GM19328 (cell line): ENCODE measurements around the gene MFSD6.
"Not testable (repeated sequence)": the region's sequence is repeated elsewhere in the genome, so short reads cannot be mapped to it uniquely, and the experiment has no call there.

Experiments used
- ATAC-seq: cut with Tn5 transposase; IDR thresholded peaks from one replicate; pipeline ENCODE4 v1.9.1; 2021; ENCODE audit warnings: mild to moderate bottlenecking, moderate library complexity; ENCODE audit not compliant: unreplicated experiment

MFSD6 gene

GRCh38 chr2:190404487-190404886 lies 3.7 kb upstream of the MFSD6 start:
- ATAC-seq = no peak

- ATAC-seq = no peak
Observed at GRCh38 chr2:190405070-190405469, 3.1 kb upstream of the MFSD6 start.

DNA sequence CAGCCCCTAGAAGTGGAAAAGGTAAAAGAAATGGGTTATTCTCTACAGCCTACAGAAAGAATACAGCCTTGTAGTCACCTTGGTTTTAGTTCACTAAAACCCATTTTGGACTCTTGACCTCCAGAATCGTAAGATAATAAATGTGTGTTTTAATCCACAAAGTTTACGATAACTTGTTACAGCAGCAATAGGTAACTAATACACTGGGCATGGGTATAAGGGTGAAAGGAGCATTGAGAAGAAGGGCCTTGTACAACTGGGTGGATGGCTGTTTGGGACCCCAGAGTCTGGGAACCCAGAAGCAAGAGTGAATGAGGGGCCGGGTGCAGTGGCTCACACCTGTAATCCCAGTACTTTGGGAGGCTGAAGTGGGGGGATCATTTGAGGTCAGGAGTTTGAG lies 2.2 kb upstream of the MFSD6 start:
- no peak for ATAC-seq

DNA sequence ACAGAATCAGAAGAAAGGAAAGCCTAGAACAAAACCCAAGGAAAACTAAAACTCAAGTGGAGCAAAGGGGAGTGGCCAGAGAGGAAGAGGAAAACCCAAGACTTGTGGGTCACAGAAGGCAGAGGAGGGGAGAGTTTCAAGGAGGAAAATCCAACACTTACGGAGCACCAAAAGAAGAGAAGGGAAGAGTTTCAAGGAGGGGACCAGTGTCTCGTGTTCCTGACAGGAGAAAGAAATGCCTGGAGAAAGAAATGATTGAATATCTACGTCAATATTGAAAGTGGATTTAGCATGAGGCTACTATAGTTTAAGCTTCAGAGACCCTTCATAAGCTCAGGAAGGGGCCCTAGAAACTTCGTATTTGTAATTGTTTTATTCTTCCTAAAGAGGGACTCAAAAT lies 1.4 kb upstream of the MFSD6 start:
- no peak for ATAC-seq

DNA sequence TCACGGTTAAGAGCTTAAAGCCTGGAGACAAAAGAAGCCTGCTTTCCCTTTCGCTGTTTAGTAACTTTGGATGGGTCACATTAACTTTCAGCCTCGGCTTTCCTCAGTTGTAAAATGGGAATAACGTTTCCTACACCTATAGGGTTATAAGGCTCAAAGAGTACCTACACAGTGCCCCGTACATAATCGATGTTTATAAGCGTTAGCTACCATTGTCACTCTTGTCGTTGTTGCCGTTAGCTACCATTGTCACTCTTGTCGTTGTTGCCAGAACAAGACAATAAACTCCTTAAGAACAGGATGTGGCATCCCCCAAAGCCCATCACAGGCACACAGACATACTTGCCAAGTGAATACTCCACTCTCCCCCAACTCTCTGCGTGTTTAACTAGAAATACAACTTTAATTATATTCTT lies 901 bp upstream of the MFSD6 start:
- no peak for ATAC-seq

- ATAC-seq = peak; percentile 63
Observed at GRCh38 chr2:190408538-190409271, 550 bp downstream of the MFSD6 start.

GRCh38 chr2:190409616-190410015 lies 1.5 kb downstream of the MFSD6 start:
- no peak for ATAC-seq

- no peak for ATAC-seq
Observed at GRCh38 chr2:190410166-190410565, 2.0 kb downstream of the MFSD6 start.

DNA sequence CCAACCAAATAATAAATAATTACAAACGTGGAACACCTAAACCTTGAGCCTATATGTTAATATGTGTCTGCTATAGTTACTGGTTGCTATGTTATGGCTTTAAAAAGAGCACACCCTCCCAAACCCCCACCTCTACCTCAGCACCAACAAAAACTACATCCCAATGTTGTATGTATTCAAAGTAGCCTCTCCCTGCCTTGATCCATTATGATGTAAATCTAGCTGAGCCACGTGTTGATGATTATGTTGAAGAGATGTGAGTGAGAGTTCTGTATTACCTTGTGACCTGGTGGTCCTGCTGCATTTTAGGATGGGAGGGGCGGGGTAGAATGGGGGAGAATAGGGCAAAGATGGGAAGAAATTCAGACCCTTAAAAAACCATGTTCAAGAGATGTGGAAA lies 4.8 kb downstream of the MFSD6 start:
- no peak for ATAC-seq

DNA sequence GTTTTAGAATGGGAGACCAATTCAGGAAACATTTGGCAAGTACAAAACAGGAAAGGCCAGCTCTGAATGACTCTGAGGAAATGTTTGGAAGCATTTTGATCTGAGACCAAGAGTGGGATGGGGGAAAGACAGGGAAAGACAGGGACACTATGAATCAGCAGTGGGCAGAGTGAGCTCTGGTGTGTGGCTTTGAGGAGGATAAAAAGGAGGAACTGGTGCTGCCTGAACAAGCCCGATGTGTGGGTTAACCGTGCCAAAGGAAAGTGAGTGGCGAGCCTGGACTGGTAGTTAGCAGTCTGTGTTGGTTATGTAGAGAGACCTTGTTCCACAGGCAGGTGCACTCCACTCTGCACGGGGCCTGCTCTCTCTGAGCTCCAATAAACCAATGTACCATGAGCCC lies 5.3 kb downstream of the MFSD6 start:
- no peak for ATAC-seq

DNA sequence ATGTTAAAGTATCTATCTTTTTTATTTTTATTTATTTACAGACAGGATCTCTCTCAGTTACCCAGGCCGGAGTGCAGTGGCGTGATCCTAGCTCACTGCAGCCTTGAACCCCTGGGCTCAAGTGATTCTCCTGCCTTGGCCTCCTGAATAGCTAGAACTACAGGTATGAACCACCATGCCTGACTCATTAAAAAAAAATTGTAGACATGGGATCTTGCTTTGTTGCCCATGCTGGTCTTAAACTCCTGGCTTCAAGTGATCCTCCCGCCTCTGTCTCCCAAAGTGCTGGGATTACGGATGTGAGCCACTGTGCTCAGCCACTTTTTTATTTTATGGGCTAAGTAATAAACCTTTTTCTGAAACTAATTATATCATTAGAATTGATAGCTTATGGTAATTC lies 7.1 kb downstream of the MFSD6 start:
- ATAC-seq = no peak

DNA sequence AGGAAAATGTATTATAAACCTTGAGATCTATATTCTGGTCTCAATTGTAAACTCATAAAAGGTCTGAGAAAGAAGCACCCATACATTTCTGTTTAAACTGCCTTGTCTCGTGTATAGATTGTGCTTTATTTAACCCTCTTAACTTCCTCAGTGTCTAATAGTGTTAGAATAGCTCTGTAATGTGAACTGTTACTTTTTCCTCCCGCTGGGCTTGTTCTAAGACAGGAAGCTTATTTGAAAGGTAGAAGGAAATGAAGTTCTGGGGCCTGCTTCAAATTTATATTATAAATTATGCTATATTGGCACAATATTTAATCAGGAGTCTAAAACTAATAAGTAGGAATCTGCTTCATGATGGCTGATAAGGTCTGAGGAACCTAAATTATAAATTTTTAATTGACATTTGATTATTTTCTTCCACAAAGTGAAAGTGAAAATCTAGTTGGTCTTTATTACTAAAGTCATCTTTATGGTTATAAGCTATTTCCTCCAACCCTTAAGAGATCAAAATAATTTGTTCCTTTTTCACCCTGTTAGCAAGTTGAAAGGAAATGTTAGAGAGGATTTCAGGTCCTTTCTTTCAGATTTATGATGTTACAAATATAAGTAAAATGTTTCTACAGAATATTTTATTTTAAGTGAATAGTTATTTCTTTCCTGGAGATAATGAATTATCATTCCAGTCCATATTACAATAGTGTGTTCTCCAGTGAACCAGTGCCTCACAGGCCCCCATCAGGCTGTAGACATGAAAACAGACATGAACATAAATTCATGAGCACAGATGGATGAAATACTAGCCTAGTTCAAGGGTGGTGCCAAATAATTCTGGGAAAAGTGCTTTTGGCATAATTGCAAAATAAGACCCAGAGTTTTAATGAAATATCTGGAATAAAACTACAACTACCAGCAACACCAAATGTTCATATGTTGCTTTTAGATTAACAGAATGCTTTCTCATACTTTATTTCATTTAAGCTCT lies 7.9 kb downstream of the MFSD6 start:
- no peak for ATAC-seq

GRCh38 chr2:190417045-190417842 lies 9.1 kb downstream of the MFSD6 start:
- ATAC-seq = no peak

DNA sequence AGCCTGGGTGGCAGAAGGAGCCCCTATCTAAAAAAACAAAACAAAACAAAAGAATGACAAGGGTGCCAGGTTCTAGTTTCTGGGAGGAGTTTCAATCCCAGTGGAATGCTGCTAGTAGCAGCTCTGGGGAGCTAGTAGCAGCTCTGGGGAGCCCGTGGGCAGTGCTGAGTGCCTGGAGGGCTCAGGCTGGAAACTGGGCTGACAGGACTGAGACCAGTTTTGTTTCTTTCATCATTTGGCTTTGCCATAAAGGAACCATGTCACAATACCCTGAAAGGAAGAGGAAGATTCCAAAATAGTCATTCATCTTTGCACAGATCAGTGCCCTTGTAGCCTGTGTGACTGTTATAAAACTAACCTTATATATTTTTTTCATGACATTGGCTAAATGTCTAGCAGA lies 10.6 kb downstream of the MFSD6 start:
- ATAC-seq = no peak

- no peak for ATAC-seq
Observed at GRCh38 chr2:190420801-190421200, 12.6 kb downstream of the MFSD6 start.

- no peak for ATAC-seq
Observed at GRCh38 chr2:190425221-190425866, 17.2 kb downstream of the MFSD6 start.

DNA sequence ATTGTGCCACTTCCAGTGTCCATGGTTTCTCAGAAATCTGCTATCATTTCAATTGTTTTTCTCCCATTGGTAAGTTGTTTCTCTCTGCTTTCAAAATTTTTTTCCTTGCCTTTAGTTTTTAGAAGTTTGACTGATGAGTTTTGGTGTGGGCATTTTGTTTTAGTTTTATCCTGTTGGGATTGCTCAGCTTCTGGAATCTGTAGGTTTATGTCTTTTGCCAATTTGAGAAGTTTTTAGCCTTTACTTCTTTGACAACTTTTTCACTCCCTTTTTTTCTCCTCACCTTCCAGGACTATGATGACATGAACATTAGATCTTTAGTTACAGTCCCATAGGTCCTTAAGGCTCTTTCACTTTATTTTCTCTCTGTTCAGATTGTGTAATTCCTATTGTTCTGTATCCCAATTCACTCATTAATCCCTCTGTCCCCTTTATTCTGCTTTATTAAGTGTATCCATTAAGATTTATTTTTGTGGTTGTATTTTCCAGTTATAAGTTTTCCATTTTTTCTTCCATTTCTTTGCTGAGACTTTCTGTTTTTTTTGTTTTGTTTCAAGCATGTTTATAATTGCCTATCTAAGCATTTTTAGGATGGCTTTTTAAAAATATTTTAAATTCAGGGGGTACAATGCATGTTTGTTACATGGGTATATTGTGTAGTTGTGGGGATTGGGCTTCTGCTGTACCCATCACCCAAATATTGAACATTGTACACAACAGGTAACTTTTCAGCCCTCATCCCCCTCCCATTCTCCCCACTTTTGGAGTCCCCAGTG lies 17.9 kb downstream of the MFSD6 start:
- ATAC-seq = no peak

- ATAC-seq = not testable (repeated sequence)
Observed at GRCh38 chr2:190430866-190431265, 22.7 kb downstream of the MFSD6 start.

- ATAC-seq = no peak
Observed at GRCh38 chr2:190431907-190432306, 23.8 kb downstream of the MFSD6 start.
